SW480 (cell line): ENCODE data around the gene PIN1.
"Not testable (repeated sequence)": the region's sequence is repeated elsewhere in the genome, so short reads cannot be mapped to it uniquely, and the experiment has no call there.

ENCODE experiments used
- DNase-seq: peaks from one replicate; pipeline ENCODE4 v3.0.0-alpha.2; 2016; ENCODE audit warnings: low spot score

The PIN1 gene

GRCh38 chr19:9834726-9835506 lies at the start of gene PIN1:
Gene PIN1, plus strand, starts transcription at chr19:9835318. Its CDS starts 27 bp downstream, at chr19:9835345.
- peak; percentile 98 for DNase-seq

DNA sequence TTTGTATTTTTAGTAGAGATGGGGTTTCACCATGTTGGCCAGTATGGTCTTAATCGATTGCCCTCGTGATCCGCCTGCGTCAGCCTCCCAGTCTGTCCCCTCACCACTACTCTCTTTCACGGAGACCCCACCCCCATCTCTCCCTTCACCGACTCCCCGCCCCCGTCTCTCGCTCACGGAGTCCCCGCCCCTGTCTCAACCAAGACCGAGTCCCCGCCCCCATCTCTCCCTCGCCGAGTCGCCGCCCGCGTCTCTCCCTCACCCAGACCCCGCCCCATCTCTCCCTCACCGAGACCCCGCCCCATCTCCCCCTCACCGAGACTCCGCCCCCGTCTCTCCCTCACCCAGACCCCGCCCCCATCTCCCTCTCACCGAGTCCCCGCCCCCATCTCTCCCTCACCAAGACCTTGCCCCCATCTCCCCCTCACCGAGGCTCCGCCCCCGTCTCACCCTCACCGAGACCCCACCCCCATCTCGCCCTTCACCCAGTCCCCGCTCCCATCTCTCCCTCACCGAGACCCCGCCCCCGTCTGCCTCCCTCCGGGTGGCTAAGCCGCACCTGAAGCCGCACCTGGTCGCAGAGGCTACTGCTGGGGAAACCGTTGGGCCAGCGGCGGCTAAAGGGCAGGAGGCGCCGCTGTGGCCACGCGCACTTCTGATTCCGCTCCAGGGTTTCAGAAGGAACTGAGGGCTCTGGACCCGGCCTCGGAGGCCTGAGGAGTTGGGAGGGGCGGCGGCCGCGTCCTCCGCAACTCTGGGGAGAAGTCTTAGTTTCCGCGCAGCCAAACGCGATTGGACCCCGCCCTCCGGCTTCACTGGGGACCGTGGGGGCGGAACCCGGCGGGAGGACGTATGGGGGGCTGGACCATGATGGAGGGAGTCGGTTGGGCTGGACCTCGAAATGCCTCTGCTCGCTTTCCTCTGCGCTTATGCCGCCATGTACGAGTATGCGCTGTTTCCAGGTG lies 49.5 kb upstream of the PIN1 start:
- DNase-seq: peak; percentile 91

GRCh38 chr19:9786342-9786741 lies 48.8 kb upstream of the PIN1 start:
- no peak for DNase-seq

- DNase-seq: no peak
These were observed 48.3 kb upstream of the PIN1 start for GRCh38 chr19:9786819-9787218.

GRCh38 chr19:9788604-9789003 lies 46.5 kb upstream of the PIN1 start:
- not testable (repeated sequence) for DNase-seq

GRCh38 chr19:9789066-9789465 lies 46.1 kb upstream of the PIN1 start:
- no peak for DNase-seq

DNA sequence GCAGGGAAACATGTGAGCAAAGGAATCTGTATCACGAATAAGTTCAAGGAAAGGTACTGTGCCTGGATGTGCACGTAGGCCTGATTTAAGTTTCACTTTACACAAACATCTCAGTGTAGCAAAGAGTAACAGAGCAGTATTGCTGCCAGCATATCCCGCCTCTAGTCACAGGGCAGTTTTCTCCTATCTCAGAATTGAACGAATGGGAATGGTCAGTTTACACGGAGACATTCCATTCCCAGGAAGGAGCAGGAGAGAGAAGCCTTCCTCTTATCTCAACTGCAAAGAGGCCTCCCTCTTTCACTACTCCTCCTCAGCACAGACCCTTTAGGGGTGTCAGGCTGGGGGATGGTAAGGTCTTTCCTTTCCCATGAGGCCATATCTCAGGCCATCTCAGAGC lies 45.5 kb upstream of the PIN1 start:
- DNase-seq: not testable (repeated sequence)

DNA sequence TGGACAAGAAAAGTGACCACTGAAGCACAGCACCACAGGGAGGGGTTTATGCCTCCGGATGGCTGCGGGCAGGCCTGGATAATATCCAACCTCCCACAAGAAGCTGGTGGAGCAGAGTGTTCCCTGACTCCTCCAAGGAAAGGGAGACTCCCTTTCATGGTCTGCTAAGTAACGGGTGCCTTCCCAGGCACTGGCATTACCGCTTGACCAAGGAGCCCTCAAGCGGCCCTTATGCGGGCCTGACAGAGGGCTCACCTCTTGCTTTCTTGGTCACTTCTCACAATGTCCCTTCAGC lies 44.1 kb upstream of the PIN1 start:
- not testable (repeated sequence) for DNase-seq

- peak; percentile 86 for DNase-seq
These were observed 43.4 kb upstream of the PIN1 start for GRCh38 chr19:9791552-9792205.

DNA sequence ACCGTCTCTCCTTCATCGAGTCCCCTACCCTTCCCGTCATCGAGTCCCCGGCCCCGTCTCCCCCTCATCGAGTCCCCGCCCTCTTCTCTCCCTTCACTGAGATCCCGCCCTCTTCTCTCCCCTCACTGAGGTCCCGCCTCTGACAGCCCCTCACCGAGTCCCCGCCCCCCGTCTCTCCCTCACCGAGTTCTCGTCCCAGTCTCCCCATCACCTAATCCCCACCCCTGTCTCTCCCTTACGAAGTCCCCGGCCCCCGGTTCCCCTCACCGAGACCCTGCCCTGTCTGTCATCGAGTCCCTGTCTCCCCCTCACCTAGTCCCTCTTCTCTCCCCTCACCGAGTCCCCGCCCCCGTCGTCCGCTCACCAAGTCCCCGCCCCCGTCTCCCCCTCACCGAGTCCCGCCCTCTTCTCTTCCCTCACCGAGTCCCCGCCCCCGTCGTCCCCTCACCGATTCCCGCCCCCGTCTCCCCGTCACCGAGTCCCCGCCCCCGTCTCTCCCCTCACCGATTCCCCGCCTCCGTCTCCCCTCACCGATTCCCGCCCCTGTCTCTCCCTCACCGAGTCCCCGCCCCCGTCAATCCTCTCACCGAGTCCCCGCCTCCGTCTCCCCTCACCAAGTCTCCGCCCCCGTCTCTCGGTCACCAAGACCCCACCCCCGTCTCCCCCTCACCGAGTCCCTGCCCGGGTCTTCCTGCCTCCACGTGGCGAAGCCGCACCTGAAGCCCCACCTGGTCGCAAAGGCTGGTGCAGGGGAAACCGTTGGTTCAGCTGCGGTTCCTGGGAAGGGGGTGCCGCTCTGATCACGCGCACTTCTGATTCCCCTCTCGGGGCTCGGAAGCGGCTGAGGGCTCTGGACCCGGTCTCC lies 42.7 kb upstream of the PIN1 start:
- DNase-seq: peak; percentile 72

- DNase-seq: no peak
These were observed 42.0 kb upstream of the PIN1 start for GRCh38 chr19:9793071-9793591.

DNA sequence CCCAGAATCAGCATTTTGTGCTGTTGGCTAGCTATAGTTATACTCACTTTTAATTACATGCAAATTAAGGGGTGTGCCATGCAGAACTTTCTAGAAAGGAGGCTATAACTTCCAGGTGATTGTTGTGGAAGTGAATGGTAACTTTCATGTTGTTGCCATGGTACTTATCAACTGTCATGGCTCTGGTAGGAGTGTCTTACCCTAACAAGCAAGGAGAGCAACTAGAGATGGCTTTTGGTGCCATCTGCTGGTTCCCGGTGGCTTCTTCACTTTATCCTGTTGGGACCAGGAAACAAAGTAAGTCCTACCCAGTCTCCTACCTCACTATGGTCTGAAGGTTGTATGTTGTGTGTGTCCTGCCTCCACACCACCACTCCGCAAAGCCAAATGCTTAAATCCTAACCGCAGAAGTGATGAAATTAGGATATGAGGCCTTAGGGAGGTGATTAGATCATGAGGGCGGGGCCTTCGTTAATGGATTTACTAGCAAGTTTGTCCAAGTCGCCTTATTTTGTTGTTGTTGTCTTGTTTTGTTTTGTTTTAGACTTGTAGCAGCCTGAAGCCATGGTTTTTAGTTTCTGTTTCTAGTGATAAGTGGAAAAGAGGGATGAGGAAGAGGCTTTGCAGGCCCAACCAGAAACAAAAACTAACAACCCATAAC lies 38.9 kb upstream of the PIN1 start:
- peak; percentile 94 for DNase-seq

GRCh38 chr19:9797871-9798270 lies 37.2 kb upstream of the PIN1 start:
- DNase-seq: no peak

GRCh38 chr19:9799162-9799561 lies 36.0 kb upstream of the PIN1 start:
- no peak for DNase-seq

GRCh38 chr19:9801976-9802375 lies 33.1 kb upstream of the PIN1 start:
- no peak for DNase-seq

DNA sequence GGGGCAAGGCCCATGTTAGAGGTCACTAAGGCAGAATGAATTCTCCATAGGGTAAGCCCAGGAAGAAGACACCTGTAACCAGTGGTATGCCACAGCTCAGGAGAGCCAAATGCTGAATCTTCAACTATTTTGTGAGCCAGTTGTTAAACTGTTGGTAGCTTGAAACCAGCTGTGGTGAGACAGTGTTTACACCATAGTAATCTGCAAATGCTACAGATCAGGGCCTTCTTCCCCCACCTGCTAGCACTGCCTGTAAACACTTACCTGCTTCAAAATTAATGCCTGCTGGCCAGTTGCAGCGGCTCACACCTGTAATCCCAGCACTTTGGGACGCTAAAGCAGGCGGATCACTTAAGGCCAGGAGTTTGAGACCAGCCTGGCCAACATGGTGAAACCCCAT lies 28.3 kb upstream of the PIN1 start:
- no peak for DNase-seq

DNA sequence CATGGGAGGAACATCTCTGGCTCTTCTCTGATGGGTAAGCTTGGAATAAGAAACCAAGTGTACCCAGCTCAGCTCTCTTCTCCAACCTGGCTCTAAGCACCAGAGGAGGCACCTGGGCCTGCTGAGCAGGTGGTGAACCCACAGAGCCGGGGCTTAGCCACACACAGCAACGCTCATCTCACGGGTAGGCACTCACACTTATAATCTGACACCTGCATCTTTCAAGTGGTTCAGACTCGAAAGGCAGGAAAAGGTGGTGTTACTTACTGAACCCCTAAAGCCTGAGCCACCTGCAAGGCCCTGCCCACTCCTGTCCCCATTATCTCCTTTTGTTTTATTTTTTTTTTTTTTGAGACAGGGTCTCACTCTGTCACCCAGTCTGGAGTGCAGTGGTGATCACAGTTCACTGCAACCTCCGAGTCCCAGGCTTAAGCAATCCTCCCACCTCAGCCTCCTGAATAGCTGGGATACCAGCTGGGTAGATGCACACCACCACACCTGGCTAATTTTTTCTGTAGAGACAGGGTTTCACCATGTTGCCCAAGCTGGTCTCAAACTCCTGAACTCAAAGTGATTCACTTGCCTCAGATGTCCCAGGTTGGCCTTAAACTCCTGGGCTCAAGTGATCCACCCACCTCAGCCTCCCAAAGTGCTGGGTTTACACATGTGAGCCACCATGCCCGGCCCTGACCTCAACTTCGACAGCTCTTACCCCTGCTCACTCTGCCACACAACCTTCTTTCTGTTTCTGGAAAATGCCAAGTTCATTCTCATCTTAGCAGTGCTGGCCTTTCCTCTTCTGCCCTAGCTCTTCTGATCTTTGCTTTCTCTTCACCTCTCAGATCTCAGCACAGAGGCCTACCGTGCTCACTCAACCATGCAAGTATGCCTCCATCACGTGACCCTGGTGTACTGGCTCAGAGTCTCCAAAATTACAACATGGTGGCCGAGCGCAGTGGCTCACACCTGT lies 26.0 kb upstream of the PIN1 start:
- DNase-seq: no peak

- no peak for DNase-seq
These were observed 24.0 kb upstream of the PIN1 start for GRCh38 chr19:9811139-9811538.

DNA sequence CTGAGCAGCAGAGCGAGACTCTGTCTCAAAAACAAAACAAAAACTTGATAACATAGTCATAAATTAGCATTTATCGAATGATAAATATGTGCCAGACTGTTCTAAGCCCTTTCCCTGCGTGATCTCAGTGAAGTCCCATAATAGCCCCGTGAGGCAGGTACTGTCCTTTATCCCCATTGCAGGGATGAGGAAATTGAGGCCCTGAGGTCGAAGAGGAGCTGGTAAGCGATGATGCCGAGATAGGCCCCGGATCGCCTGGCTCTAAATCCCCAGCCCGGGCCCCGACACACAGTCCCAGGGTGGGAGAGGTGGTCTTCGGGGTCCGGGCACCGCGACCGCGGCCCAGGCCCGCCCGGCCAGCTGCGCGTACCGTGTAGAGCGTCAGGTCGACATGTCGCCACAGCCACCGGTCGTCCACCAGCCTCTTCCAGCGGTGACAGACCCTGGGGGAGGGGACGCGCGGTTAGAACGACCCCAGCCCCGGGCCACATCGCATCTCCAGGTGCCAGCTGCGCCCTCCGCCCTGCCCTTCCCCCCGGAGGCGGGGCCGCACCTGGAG lies 16.9 kb upstream of the PIN1 start:
- no peak for DNase-seq
